SK-N-SH (cell line): ENCODE data around the gene STXBP6. TPM values are rescaled to one million over a fixed set of nuclear protein-coding genes. Genes with fewer than 3 reads are reported as not detected.

Source experiments
- CTCF ChIA-PET: fragments of 300-600, 350-600 bp; formaldehyde crosslinking; extraction: SDS; loops from one replicate; lab custom pipeline; 2021; lab: Yijun Ruan, JAX
- POLR2A ChIA-PET: fragments of 350-600 bp; sonication (Branson Sonifier 250); formaldehyde crosslinking; extraction: SDS; loops from one replicate; lab custom pipeline; 2020; ENCODE audit warnings: antibody characterized with exemption, inconsistent platforms; lab: Yijun Ruan, JAX
- DNase-seq: peaks from one replicate; pipeline ENCODE4 v3.0.0; 2012
- H2AFZ ChIP-seq: fragments of 200-600 bp; sonication (generic); 2 replicates; pipeline ENCODE4 v1.8.1; 2016; ENCODE audit warnings: antibody characterized with exemption, mild to moderate bottlenecking, low read depth
- H3F3A ChIP-seq: fragments of 200-600 bp; sonication (generic); replicated peaks from 2 replicates; pipeline ENCODE3; 2016; ENCODE audit warnings: antibody characterized with exemption, mild to moderate bottlenecking; ENCODE audit not compliant: insufficient read depth
- H3K27ac ChIP-seq, 2 experiments: fragments of 200-500 bp in 1 of 2; fragments of 200-600 bp in 1 of 2; sonication (Bioruptor generic) in 1 of 2; sonication (generic), shearing (Covaris generic) in 1 of 2; 2 replicates each; pipeline versions ENCODE4 v1.5.1 to v1.6.1; 2014 to 2016; ENCODE audit warnings: low read depth in 2 of 2, inconsistent platforms in 1 of 2, low read length in 1 of 2, mild to moderate bottlenecking in 1 of 2, mixed read lengths in 1 of 2
- H3K27me3 ChIP-seq: fragments of 200-600 bp; sonication (generic), shearing (Covaris generic); 2 replicates; pipeline ENCODE4 v1.6.1; 2016; ENCODE audit warnings: mixed run types; ENCODE audit not compliant: insufficient read depth
- H3K36me3 ChIP-seq, 2 experiments: fragments of 200-500 bp in 1 of 2; fragments of 200-600 bp in 1 of 2; sonication (Bioruptor generic) in 1 of 2; sonication (generic) in 1 of 2; replicated peaks in 1 of 2; 2 replicates each; pipeline versions ENCODE3 to v1.5.1; 2014 to 2016; ENCODE audit warnings: low read length in 1 of 2, mild to moderate bottlenecking in 1 of 2; ENCODE audit not compliant: insufficient read depth in 2 of 2, control insufficient read depth in 1 of 2
- H3K4me1 ChIP-seq, 2 experiments: fragments of 200-500 bp in 1 of 2; fragments of 200-600 bp in 1 of 2; sonication (Bioruptor generic) in 1 of 2; sonication (generic), shearing (Covaris generic) in 1 of 2; 2 replicates each; pipeline versions ENCODE4 v1.5.1 to v1.6.1; 2014 to 2016; ENCODE audit warnings: low read depth in 1 of 2, low read length in 1 of 2, mixed run types in 1 of 2; ENCODE audit not compliant: insufficient read depth in 2 of 2, control insufficient read depth in 1 of 2
- H3K4me2 ChIP-seq: fragments of 200-600 bp; sonication (generic), shearing (Covaris generic); 2 replicates; pipeline ENCODE4 v1.6.1; 2017; ENCODE audit warnings: mixed run types
- H3K4me3 ChIP-seq, 2 experiments: fragments of 200-500 bp in 1 of 2; fragments of 200-600 bp in 1 of 2; sonication (Bioruptor generic) in 1 of 2; sonication (generic), shearing (Covaris generic) in 1 of 2; 2 replicates each; pipeline versions ENCODE4 v1.5.1 to v1.8.1; 2014 to 2016; ENCODE audit warnings: low read depth in 2 of 2, inconsistent platforms in 1 of 2, low read length in 1 of 2, mild to moderate bottlenecking in 1 of 2, mixed read lengths in 1 of 2, moderate library complexity in 1 of 2
- H3K79me2 ChIP-seq: fragments of 200-600 bp; sonication (generic); 2 replicates; pipeline ENCODE4 v1.8.1; 2017; ENCODE audit warnings: mild to moderate bottlenecking; ENCODE audit not compliant: insufficient read depth
- H3K9ac ChIP-seq: fragments of 200-600 bp; sonication (generic); 2 replicates; pipeline ENCODE4 v1.6.1; 2017; ENCODE audit warnings: mixed run types
- H3K9me2 ChIP-seq: fragments of 200-600 bp; sonication (generic); 2 replicates; pipeline ENCODE4 v1.6.1; 2017; ENCODE audit warnings: mixed run types
- H3K9me3 ChIP-seq: fragments of 200-600 bp; sonication (generic); 2 replicates; pipeline ENCODE4 v1.6.1; 2017; ENCODE audit warnings: mixed run types, mild to moderate bottlenecking, moderate library complexity
- H4K20me1 ChIP-seq: fragments of 200-600 bp; sonication (generic); 2 replicates; pipeline ENCODE4 v1.6.1; 2017; ENCODE audit warnings: mild to moderate bottlenecking, mixed run types; ENCODE audit not compliant: insufficient read depth
- CTCF ChIP-seq: fragments of 200-600 bp; sonication (generic); IDR thresholded peaks from 2 replicates; pipeline ENCODE4 v1.6.1; 2017; ENCODE audit warnings: antibody characterized with exemption, mild to moderate bottlenecking, moderate library complexity
- NRF1 ChIP-seq: IDR thresholded peaks from 2 replicates; pipeline ENCODE4 v1.6.1; 2012; ENCODE audit warnings: low read depth, mild to moderate bottlenecking, low read length
- POLR2AphosphoS5 ChIP-seq: IDR thresholded peaks from 2 replicates; pipeline ENCODE4 v1.6.1; 2012; ENCODE audit warnings: low read depth, low read length
- REST ChIP-seq: IDR thresholded peaks from 2 replicates; pipeline ENCODE4 v1.6.1; 2012; ENCODE audit warnings: mild to moderate bottlenecking, low read depth, low read length, moderate library complexity
- RFX5 ChIP-seq: IDR thresholded peaks from 2 replicates; pipeline ENCODE4 v1.6.1; 2012; ENCODE audit warnings: mild to moderate bottlenecking, improper control_type of control experiment, low read length
- SIN3A ChIP-seq: IDR thresholded peaks from 2 replicates; pipeline ENCODE4 v1.6.1; 2012; ENCODE audit warnings: low read depth, mild to moderate bottlenecking, low read length, moderate library complexity, borderline replicate concordance
- SMC3 ChIP-seq: IDR thresholded peaks from 2 replicates; pipeline ENCODE4 v1.6.1; 2012; ENCODE audit warnings: low read depth, low read length, improper control_type of control experiment
- TEAD4 ChIP-seq: IDR thresholded peaks from 2 replicates; pipeline ENCODE4 v1.4.0; 2012; ENCODE audit warnings: mild to moderate bottlenecking, borderline replicate concordance; ENCODE audit not compliant: insufficient read depth
- USF1 ChIP-seq: IDR thresholded peaks from 2 replicates; pipeline ENCODE4 v1.4.0; 2012; ENCODE audit warnings: low read depth, borderline replicate concordance
- WGBS: methylation state at CpG from one replicate; pipeline ENCODE4 v1.1.6; 2017; ENCODE audit warnings: low lambda C conversion rate; 5-methylcytosine and 5-hydroxymethylcytosine counted together
- polyA plus RNA-seq, 3 experiments: library from polyadenylated mRNA; depleted of rRNA; stranded (reverse); fragments of >200 nt; gene quantifications; 2 replicates each; pipeline ENCODE4 v1.2.3, GENCODE V29; 2012

STXBP6 gene
- polyA plus RNA-seq, 1 of the 3 experiments (the other 2 are of a cell fraction), result 0.16 TPM

GRCh38 chr14:25038044-25038668 lies 11.8 kb downstream of the STXBP6 start:
- CTCF ChIA-PET, result no interaction called here
- DNase-seq, result no peak
- H4K20me1 ChIP-seq, result no peaks in the 10 kb centered on the region

More at GRCh38 chr14:25038044-25038668, 11.8 kb downstream of the STXBP6 start:
- Histone ChIP-seq H3K4me3 (no peak overlapping the region), H3K27me3 (peaks cover 2% of the 10 kb centered on the region; the same call in 1 of the 2 replicates), H2AFZ (no peak overlapping the region), H3K9me2 (no peaks in the 10 kb centered on the region), H3K9ac (no peak overlapping the region), H3K9me3 (no peaks in the 10 kb centered on the region), H3K27ac (no peak overlapping the region), H3K4me1 (no peaks in the 10 kb centered on the region), H3K79me2 (no peaks in the 10 kb centered on the region), H3K4me2 (no peak overlapping the region), H3K36me3 (no peaks in the 10 kb centered on the region), H3F3A (no peaks in the 10 kb centered on the region)
- POLR2A ChIA-PET, result no interaction called here
- 9% methylated on average over 4 of the region's 4 CpGs for WGBS
- TF ChIP-seq CTCF (no peak), TEAD4 (no peak), SIN3A (no peak), SMC3 (no peak), POLR2AphosphoS5 (no peak), REST (no peak), NRF1 (no peak), RFX5 (no peak), USF1 (no peak)
